Astrocyte (in vitro differentiated cells and primary cell): ENCODE data around the gene EVA1C. TPM values are rescaled to one million over a fixed set of nuclear protein-coding genes. Genes with fewer than 3 reads are reported as not detected.

ENCODE experiments used
- DNase-seq: peaks from one replicate; pipeline ENCODE4 v3.0.0-alpha.2; 2010; ENCODE audit warnings: low read depth
- FAIRE-seq: peaks from 2 replicates; lab custom pipeline; 2011; peaks lifted over from hg19 to GRCh38; lab: Jason Lieb, UNC
- H2AFZ ChIP-seq: 2 replicates; pipeline ENCODE4 v1.6.0; 2012; ENCODE audit warnings: low read depth, low read length, inconsistent platforms
- H3K27ac ChIP-seq: 2 replicates; pipeline ENCODE4 v1.5.1; 2011; ENCODE audit warnings: low read depth, low read length, inconsistent platforms
- H3K27me3 ChIP-seq: 2 replicates; pipeline ENCODE4 v1.6.0; 2011; ENCODE audit warnings: low read length, inconsistent platforms; ENCODE audit not compliant: insufficient read depth
- H3K36me3 ChIP-seq: 2 replicates; pipeline ENCODE4 v1.5.1; 2011; ENCODE audit warnings: low read length, inconsistent platforms; ENCODE audit not compliant: insufficient read depth
- H3K4me1 ChIP-seq: 2 replicates; pipeline ENCODE4 v1.5.1; 2011; ENCODE audit warnings: low read length, inconsistent platforms; ENCODE audit not compliant: insufficient read depth
- H3K4me2 ChIP-seq: 2 replicates; pipeline ENCODE4 v1.6.0; 2012; ENCODE audit warnings: low read length, inconsistent platforms
- H3K4me3 ChIP-seq: 2 replicates; pipeline ENCODE4 v1.5.1; 2011; ENCODE audit warnings: low read depth, mild to moderate bottlenecking, low read length, inconsistent platforms; ENCODE audit not compliant: insufficient read depth
- H3K79me2 ChIP-seq: 2 replicates; pipeline ENCODE4 v1.6.0; 2012; ENCODE audit warnings: mild to moderate bottlenecking, low read length, inconsistent platforms; ENCODE audit not compliant: insufficient read depth
- H3K9ac ChIP-seq: 2 replicates; pipeline ENCODE4 v1.6.0; 2012; ENCODE audit warnings: mild to moderate bottlenecking, low read length, inconsistent platforms
- H3K9me3 ChIP-seq: 2 replicates; pipeline ENCODE4 v1.5.1; 2012; ENCODE audit warnings: low read depth, mild to moderate bottlenecking, low read length, inconsistent platforms; ENCODE audit not compliant: insufficient read depth
- H4K20me1 ChIP-seq: 2 replicates; pipeline ENCODE4 v1.6.0; 2012; ENCODE audit warnings: low read length, inconsistent platforms; ENCODE audit not compliant: insufficient read depth
- H3K27ac Mint-ChIP-seq: one replicate; pipeline ENCODE4 v1.8.0; 2021; ENCODE audit warnings: mild to moderate bottlenecking, mixed read lengths; ENCODE audit not compliant: unreplicated experiment
- H3K27me3 Mint-ChIP-seq: one replicate; pipeline ENCODE4 v1.8.0; 2021; ENCODE audit warnings: low read depth, mixed read lengths; ENCODE audit not compliant: unreplicated experiment
- H3K36me3 Mint-ChIP-seq: one replicate; pipeline ENCODE4 v1.8.0; 2021; ENCODE audit warnings: low read depth, mixed read lengths; ENCODE audit not compliant: unreplicated experiment
- H3K4me1 Mint-ChIP-seq: one replicate; pipeline ENCODE4 v1.8.0; 2021; ENCODE audit warnings: low read depth, mixed read lengths; ENCODE audit not compliant: unreplicated experiment
- H3K4me3 Mint-ChIP-seq: one replicate; pipeline ENCODE4 v1.8.0; 2021; ENCODE audit warnings: mild to moderate bottlenecking, moderate library complexity, mixed read lengths; ENCODE audit not compliant: unreplicated experiment
- H3K9me3 Mint-ChIP-seq: one replicate; pipeline ENCODE4 v1.8.0; 2021; ENCODE audit warnings: mild to moderate bottlenecking, mixed read lengths; ENCODE audit not compliant: unreplicated experiment
- EZH2 ChIP-seq: IDR thresholded peaks from 2 replicates; pipeline ENCODE4 v1.6.1; 2012; ENCODE audit warnings: mild to moderate bottlenecking, low read length, inconsistent platforms; ENCODE audit not compliant: insufficient read depth
- total RNA-seq: library from RNA; stranded (reverse); gene quantifications from 2 replicates; pipeline ENCODE4 v1.2.1, GENCODE V29; 2021
- TF ChIP-seq, protein P1 (sequence below): IDR thresholded peaks from 2 replicates; pipeline ENCODE4 v1.5.1; 2011; ENCODE audit warnings: low read depth, mild to moderate bottlenecking, inconsistent platforms, low read length, moderate library complexity; ENCODE audit not compliant: insufficient read depth

EVA1C gene
- total RNA-seq, 1 donor from 2014 or later: not detected

DNA sequence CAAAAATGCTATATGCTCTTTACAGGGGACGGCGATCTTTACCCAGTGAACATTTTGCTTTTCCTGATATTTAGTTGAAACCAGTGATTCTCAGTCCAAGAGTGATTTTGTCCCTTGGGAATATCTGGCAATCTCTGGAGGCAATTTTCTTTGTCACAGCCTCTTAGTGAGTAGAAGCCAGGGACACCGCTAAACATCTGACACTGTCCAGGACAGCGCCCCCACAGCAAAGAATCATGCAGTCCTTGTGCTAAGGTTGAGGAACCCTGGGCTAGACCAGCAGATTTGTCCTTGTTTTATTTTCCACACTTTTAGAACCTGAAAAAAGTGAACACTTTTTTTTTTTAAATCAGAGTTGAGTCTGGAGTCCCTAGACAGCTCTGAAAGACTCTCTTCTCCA is 13.1 kb downstream of the EVA1C start:
- no peaks in the 10 kb centered on the region for H3K9me3 ChIP-seq
- Mint-ChIP-seq H3K27me3 (peaks cover 2% of the 10 kb centered on the region), H3K27ac (no peak overlapping the region), H3K4me1 (peaks cover 13% of the 10 kb centered on the region), H3K36me3 (peaks cover 3% of the 10 kb centered on the region), H3K4me3 (no peak overlapping the region), H3K9me3 (peaks cover 3% of the 10 kb centered on the region)
- no peaks in the 10 kb centered on the region for H3K27me3 ChIP-seq
- no peak for FAIRE-seq
- no peaks in the 10 kb centered on the region for H3K36me3 ChIP-seq
- H3K27ac ChIP-seq: peak overlapping the region; percentile 8
- no peak overlapping the region for H3K4me2 ChIP-seq
- peaks cover 12% of the 10 kb centered on the region for H3K79me2 ChIP-seq
- H2AFZ ChIP-seq: no peak overlapping the region
- H4K20me1 ChIP-seq: no peaks in the 10 kb centered on the region
- H3K4me3 ChIP-seq: no peak overlapping the region
- no peak for TF ChIP-seq EZH2
- TF ChIP-seq, protein P1, sequence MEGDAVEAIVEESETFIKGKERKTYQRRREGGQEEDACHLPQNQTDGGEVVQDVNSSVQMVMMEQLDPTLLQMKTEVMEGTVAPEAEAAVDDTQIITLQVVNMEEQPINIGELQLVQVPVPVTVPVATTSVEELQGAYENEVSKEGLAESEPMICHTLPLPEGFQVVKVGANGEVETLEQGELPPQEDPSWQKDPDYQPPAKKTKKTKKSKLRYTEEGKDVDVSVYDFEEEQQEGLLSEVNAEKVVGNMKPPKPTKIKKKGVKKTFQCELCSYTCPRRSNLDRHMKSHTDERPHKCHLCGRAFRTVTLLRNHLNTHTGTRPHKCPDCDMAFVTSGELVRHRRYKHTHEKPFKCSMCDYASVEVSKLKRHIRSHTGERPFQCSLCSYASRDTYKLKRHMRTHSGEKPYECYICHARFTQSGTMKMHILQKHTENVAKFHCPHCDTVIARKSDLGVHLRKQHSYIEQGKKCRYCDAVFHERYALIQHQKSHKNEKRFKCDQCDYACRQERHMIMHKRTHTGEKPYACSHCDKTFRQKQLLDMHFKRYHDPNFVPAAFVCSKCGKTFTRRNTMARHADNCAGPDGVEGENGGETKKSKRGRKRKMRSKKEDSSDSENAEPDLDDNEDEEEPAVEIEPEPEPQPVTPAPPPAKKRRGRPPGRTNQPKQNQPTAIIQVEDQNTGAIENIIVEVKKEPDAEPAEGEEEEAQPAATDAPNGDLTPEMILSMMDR: no peak
- peaks cover 39% of the 10 kb centered on the region for H3K4me1 ChIP-seq
- DNase-seq: no peak
- no peak overlapping the region for H3K9ac ChIP-seq

DNA sequence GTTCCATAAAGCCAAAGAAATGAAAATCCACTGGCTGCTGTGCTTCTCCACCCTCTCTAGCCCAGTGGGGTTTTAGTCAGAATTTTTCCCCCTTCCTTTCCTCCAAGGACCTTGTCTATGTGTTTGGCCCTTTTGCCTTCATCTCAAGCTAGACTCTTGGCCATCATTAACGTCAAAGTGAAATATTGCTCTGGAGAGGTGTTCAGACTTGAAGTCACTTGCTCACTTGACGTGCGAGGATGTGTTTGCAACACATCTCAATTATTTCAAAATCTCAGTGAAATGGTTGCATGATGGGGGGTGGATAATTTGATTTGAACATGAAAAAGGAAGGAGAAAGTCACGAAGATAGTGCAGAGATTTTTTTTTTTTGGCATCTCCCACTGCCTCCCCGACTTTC is 13.6 kb downstream of the EVA1C start:
- Histone ChIP-seq H3K9me3 (no peaks in the 10 kb centered on the region), H3K36me3 (no peaks in the 10 kb centered on the region), H3K9ac (peak overlapping the region; percentile 71), H3K4me1 (peaks cover 39% of the 10 kb centered on the region), H2AFZ (no peak overlapping the region), H3K79me2 (peaks cover 10% of the 10 kb centered on the region), H3K4me3 (no peak overlapping the region), H3K4me2 (peak overlapping the region; percentile 63), H3K27me3 (no peaks in the 10 kb centered on the region), H3K27ac (peak overlapping the region; percentile 88), H4K20me1 (no peaks in the 10 kb centered on the region)
- H3K9me3 Mint-ChIP-seq: peaks cover 3% of the 10 kb centered on the region
- peaks cover 3% of the 10 kb centered on the region for H3K36me3 Mint-ChIP-seq
- TF ChIP-seq, protein P1: no peak
- no peak for TF ChIP-seq EZH2
- no peak overlapping the region for H3K4me3 Mint-ChIP-seq
- DNase-seq (no peak), FAIRE-seq (no peak)
- H3K4me1 Mint-ChIP-seq: peaks cover 13% of the 10 kb centered on the region
- no peak overlapping the region for H3K27ac Mint-ChIP-seq
- H3K27me3 Mint-ChIP-seq: peaks cover 2% of the 10 kb centered on the region

DNA sequence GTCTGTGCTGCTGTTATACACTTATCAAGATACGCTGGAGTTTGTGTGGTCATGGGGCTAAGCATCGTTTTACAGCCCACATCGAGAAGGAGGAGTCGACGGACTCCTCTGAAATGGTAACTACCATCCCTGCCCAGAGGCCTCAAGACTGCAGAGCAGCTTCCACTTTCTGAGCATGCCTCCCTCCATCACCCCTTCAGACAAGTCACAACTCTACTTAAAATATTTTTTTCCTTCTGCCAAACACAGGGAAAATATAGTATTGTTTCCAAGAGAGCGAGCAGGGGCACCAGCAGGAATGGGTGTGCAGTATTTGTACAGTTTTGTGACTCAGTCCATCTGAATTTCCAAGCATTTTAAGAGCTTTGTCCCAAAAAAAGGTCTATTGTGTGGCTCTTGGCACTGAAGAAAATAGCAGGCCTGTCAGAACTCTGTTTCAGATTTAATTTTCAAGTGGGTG is 14.1 kb downstream of the EVA1C start:
- Histone ChIP-seq H4K20me1 (no peaks in the 10 kb centered on the region), H3K9me3 (no peaks in the 10 kb centered on the region), H3K27ac (peak overlapping the region; percentile 88), H3K9ac (peak overlapping the region; percentile 71), H3K79me2 (peaks cover 5% of the 10 kb centered on the region), H2AFZ (peak overlapping the region; percentile 16), H3K4me3 (peak overlapping the region; percentile 12), H3K27me3 (no peaks in the 10 kb centered on the region), H3K4me2 (peak overlapping the region; percentile 63), H3K4me1 (peaks cover 39% of the 10 kb centered on the region), H3K36me3 (no peaks in the 10 kb centered on the region)
- no peak for TF ChIP-seq EZH2
- TF ChIP-seq, protein P1: no peak
- no peak overlapping the region for H3K27ac Mint-ChIP-seq
- FAIRE-seq: no peak
- peak; percentile 81 for DNase-seq
- H3K4me3 Mint-ChIP-seq: no peak overlapping the region
- H3K4me1 Mint-ChIP-seq: peaks cover 13% of the 10 kb centered on the region
- peaks cover 3% of the 10 kb centered on the region for H3K27me3 Mint-ChIP-seq
- peaks cover 3% of the 10 kb centered on the region for H3K36me3 Mint-ChIP-seq
- peaks cover 3% of the 10 kb centered on the region for H3K9me3 Mint-ChIP-seq
